Measurements from ENCODE around the gene RIC8A. TPM values are rescaled to one million over a fixed set of nuclear protein-coding genes. Genes with fewer than 3 reads are reported as not detected.

Gene RIC8A
- total and polyA plus RNA-seq, 2 of the 13 experiments (the other 11 are each of a cell fraction or from before 2014, with no cell fraction given) = 62.1 to 63.8 TPM

- TF ChIP-seq ZNF318 (CRISPR knock-in tag; IDR thresholded peaks at IDR 0.05) (no peak), IRX3 (CRISPR knock-in tag; IDR thresholded peaks at IDR 0.05; ENCODE audit: borderline replicate concordance, low read depth) (no peak), ARNTL (CRISPR knock-in tag; IDR thresholded peaks at IDR 0.05) (0 out of 2 replicates have a peak, but pooled peaks have one; percentile 8), ZNF639 (CRISPR knock-in tag; conservative IDR thresholded peaks at IDR 0.05) (peak; percentile 76; the same call in 1 of the 2 replicates), ZNF142 (CRISPR knock-in tag; IDR thresholded peaks at IDR 0.05) (no peak)
- TF ChIP-seq, protein P1, sequence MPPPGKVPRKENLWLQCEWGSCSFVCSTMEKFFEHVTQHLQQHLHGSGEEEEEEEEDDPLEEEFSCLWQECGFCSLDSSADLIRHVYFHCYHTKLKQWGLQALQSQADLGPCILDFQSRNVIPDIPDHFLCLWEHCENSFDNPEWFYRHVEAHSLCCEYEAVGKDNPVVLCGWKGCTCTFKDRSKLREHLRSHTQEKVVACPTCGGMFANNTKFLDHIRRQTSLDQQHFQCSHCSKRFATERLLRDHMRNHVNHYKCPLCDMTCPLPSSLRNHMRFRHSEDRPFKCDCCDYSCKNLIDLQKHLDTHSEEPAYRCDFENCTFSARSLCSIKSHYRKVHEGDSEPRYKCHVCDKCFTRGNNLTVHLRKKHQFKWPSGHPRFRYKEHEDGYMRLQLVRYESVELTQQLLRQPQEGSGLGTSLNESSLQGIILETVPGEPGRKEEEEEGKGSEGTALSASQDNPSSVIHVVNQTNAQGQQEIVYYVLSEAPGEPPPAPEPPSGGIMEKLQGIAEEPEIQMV (CRISPR knock-in tag; IDR thresholded peaks at IDR 0.05; ENCODE audit: low read depth) = no peak
- TF ChIP-seq, protein P2, sequence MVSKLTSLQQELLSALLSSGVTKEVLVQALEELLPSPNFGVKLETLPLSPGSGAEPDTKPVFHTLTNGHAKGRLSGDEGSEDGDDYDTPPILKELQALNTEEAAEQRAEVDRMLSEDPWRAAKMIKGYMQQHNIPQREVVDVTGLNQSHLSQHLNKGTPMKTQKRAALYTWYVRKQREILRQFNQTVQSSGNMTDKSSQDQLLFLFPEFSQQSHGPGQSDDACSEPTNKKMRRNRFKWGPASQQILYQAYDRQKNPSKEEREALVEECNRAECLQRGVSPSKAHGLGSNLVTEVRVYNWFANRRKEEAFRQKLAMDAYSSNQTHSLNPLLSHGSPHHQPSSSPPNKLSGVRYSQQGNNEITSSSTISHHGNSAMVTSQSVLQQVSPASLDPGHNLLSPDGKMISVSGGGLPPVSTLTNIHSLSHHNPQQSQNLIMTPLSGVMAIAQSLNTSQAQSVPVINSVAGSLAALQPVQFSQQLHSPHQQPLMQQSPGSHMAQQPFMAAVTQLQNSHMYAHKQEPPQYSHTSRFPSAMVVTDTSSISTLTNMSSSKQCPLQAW (CRISPR knock-in tag; IDR thresholded peaks at IDR 0.05) = peak; percentile 81
These were observed 29.6 kb downstream of the RIC8A start, which contains the start of gene PSMD13 (continued) for GRCh38 chr11:236774-237767.
